Smooth muscle cell (in vitro differentiated cells): ENCODE data around the gene MRM2. TPM values are rescaled to one million over a fixed set of nuclear protein-coding genes. Genes with fewer than 3 reads are reported as not detected.
"Not testable (repeated sequence)": the region's sequence is repeated elsewhere in the genome, so short reads cannot be mapped to it uniquely, and the experiment has no call there.

Experiments used
- DNase-seq: peaks from one replicate; lab custom pipeline; 2025; ENCODE audit not compliant: unreplicated experiment; lab: John Stamatoyannopoulos, UW
- H2AFZ ChIP-seq: fragments of 200-600 bp; sonication (generic); 2 replicates; pipeline ENCODE4 v1.6.0; 2016; ENCODE audit warnings: antibody characterized with exemption, low read depth, mild to moderate bottlenecking
- H3F3A ChIP-seq: fragments of 200-600 bp; sonication (generic); 2 replicates; pipeline ENCODE4 v1.6.0; 2017; ENCODE audit warnings: antibody characterized with exemption, low read depth
- H3K27ac ChIP-seq: fragments of 200-600 bp; sonication (generic); 2 replicates; pipeline ENCODE4 v1.5.1; 2016; ENCODE audit warnings: low read depth, mild to moderate bottlenecking
- H3K27me3 ChIP-seq: fragments of 200-600 bp; sonication (generic); 2 replicates; pipeline ENCODE4 v1.6.1; 2016; ENCODE audit warnings: low read depth, mild to moderate bottlenecking
- H3K36me3 ChIP-seq: fragments of 200-600 bp; sonication (generic); 2 replicates; pipeline ENCODE4 v1.5.1; 2016; ENCODE audit warnings: low read depth
- H3K4me1 ChIP-seq: fragments of 200-600 bp; sonication (generic); 2 replicates; pipeline ENCODE4 v1.5.1; 2016; ENCODE audit warnings: low read depth
- H3K4me2 ChIP-seq: fragments of 200-600 bp; sonication (generic); 2 replicates; pipeline ENCODE4 v1.6.0; 2016; ENCODE audit warnings: mild to moderate bottlenecking
- H3K4me3 ChIP-seq: fragments of 200-600 bp; sonication (generic); 2 replicates; pipeline ENCODE4 v1.5.1; 2016; ENCODE audit warnings: mild to moderate bottlenecking
- H3K79me2 ChIP-seq: fragments of 200-600 bp; sonication (generic); 2 replicates; pipeline ENCODE4 v1.6.0; 2016; ENCODE audit warnings: low read depth, mild to moderate bottlenecking
- H3K9ac ChIP-seq: fragments of 200-600 bp; sonication (generic); 2 replicates; pipeline ENCODE4 v1.6.0; 2016; ENCODE audit warnings: low read depth
- H3K9me3 ChIP-seq: fragments of 200-600 bp; sonication (generic); replicated peaks from 2 replicates; pipeline ENCODE4 v1.5.1; 2016; ENCODE audit warnings: low read depth
- H4K20me1 ChIP-seq: fragments of 200-600 bp; sonication (generic); 2 replicates; pipeline ENCODE4 v1.6.0; 2016; ENCODE audit warnings: low read depth
- WGBS: methylation state at CpG from one replicate; pipeline ENCODE4 v1.1.7; 2016; ENCODE audit warnings: low lambda C conversion rate; 5-methylcytosine and 5-hydroxymethylcytosine counted together
- polyA plus RNA-seq: library from polyadenylated mRNA; unstranded; fragments of >200 nt; fragmentation: Nextera tagmentation; extraction: Ambion mirVana; gene quantifications from 2 replicates; pipeline ENCODE4 v1.2.1, GENCODE V29; 2016
- total RNA-seq: library from RNA; depleted of rRNA; stranded (reverse); fragments of >200 nt; gene quantifications from 2 replicates; pipeline ENCODE4 v1.2.3, GENCODE V29; 2014
- TF ChIP-seq, protein P1 (sequence below): fragments of 200-600 bp; sonication (generic); IDR thresholded peaks from 2 replicates; pipeline ENCODE4 v1.5.1; 2017; ENCODE audit warnings: borderline replicate concordance, mild to moderate bottlenecking, antibody characterized with exemption; ENCODE audit not compliant: insufficient read depth, poor library complexity, severe bottlenecking

The MRM2 gene
- total and polyA plus RNA-seq, 2 experiments from 2014 or later = 17.1 to 30.8 TPM

DNA sequence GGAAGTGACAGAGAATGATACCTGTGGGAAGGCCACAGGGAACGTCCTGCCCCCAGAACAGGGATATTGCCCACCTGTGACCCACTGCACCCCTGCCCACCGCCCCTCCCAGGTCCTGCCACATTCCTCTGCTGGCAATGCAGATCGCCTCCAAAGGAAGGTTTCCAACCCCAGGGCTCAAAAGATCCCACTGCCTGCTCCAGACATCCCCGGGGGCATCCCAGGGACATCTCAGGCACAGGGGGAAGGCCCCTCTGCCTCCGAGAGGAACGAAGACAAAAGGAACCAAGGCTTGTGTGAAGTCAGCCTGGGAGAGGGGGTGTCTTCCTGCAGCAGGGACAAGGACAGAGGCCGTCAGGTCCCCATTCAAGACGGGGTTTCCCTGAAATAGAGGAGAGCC, 28.5 kb upstream of the MRM2 start:
- TF ChIP-seq, protein P1, sequence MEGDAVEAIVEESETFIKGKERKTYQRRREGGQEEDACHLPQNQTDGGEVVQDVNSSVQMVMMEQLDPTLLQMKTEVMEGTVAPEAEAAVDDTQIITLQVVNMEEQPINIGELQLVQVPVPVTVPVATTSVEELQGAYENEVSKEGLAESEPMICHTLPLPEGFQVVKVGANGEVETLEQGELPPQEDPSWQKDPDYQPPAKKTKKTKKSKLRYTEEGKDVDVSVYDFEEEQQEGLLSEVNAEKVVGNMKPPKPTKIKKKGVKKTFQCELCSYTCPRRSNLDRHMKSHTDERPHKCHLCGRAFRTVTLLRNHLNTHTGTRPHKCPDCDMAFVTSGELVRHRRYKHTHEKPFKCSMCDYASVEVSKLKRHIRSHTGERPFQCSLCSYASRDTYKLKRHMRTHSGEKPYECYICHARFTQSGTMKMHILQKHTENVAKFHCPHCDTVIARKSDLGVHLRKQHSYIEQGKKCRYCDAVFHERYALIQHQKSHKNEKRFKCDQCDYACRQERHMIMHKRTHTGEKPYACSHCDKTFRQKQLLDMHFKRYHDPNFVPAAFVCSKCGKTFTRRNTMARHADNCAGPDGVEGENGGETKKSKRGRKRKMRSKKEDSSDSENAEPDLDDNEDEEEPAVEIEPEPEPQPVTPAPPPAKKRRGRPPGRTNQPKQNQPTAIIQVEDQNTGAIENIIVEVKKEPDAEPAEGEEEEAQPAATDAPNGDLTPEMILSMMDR = no peak
- H3K9me3 ChIP-seq = no peaks in the 10 kb centered on the region
- no peak overlapping the region for H2AFZ ChIP-seq
- no peaks in the 10 kb centered on the region for H3K27me3 ChIP-seq
- 90% methylated on average over 8 of the region's 8 CpGs for WGBS
- no peak overlapping the region for H3K4me2 ChIP-seq
- no peak overlapping the region for H3K4me3 ChIP-seq
- peaks cover 16% of the 10 kb centered on the region for H3K4me1 ChIP-seq
- H4K20me1 ChIP-seq = no peaks in the 10 kb centered on the region
- no peaks in the 10 kb centered on the region for H3F3A ChIP-seq
- DNase-seq = no peak
- H3K27ac ChIP-seq = no peak overlapping the region
- no peaks in the 10 kb centered on the region for H3K79me2 ChIP-seq
- no peak overlapping the region for H3K9ac ChIP-seq
- no peaks in the 10 kb centered on the region for H3K36me3 ChIP-seq

DNA sequence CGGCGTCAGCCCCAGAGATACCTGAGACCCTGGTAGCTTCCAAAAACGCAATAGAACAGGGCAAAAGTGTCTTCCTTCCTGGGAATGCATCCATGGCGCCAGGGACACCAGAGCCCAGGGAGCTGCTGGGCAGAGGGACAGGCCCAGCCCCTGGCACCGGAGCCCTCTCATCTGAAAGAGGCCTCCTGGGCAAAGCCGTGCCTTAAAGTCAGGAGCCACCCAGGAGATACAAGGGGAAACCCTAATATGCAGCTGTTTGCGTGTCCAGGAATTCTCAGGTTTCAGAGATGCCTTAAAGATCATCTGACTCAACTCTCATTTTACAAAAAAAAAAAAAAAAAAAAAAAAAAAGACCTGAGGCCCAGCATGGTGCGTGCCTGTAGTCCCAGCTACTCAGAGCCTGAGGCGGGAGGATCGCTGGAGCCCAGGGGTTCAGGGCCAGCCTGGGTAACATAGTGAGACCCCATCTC, 28.0 kb upstream of the MRM2 start:
- no peak for DNase-seq
- H3K79me2 ChIP-seq = no peaks in the 10 kb centered on the region
- no peaks in the 10 kb centered on the region for H3K36me3 ChIP-seq
- no peak overlapping the region for H3K4me2 ChIP-seq
- H3K27me3 ChIP-seq = no peaks in the 10 kb centered on the region
- H2AFZ ChIP-seq = no peak overlapping the region
- no peaks in the 10 kb centered on the region for H3F3A ChIP-seq
- peaks cover 16% of the 10 kb centered on the region for H3K4me1 ChIP-seq
- H3K9me3 ChIP-seq = no peaks in the 10 kb centered on the region
- TF ChIP-seq, protein P1 = no peak
- H3K9ac ChIP-seq = no peak overlapping the region
- H3K27ac ChIP-seq = no peak overlapping the region
- 86% methylated on average over 10 of the region's 10 CpGs for WGBS
- no peak overlapping the region for H3K4me3 ChIP-seq
- H4K20me1 ChIP-seq = no peaks in the 10 kb centered on the region

DNA sequence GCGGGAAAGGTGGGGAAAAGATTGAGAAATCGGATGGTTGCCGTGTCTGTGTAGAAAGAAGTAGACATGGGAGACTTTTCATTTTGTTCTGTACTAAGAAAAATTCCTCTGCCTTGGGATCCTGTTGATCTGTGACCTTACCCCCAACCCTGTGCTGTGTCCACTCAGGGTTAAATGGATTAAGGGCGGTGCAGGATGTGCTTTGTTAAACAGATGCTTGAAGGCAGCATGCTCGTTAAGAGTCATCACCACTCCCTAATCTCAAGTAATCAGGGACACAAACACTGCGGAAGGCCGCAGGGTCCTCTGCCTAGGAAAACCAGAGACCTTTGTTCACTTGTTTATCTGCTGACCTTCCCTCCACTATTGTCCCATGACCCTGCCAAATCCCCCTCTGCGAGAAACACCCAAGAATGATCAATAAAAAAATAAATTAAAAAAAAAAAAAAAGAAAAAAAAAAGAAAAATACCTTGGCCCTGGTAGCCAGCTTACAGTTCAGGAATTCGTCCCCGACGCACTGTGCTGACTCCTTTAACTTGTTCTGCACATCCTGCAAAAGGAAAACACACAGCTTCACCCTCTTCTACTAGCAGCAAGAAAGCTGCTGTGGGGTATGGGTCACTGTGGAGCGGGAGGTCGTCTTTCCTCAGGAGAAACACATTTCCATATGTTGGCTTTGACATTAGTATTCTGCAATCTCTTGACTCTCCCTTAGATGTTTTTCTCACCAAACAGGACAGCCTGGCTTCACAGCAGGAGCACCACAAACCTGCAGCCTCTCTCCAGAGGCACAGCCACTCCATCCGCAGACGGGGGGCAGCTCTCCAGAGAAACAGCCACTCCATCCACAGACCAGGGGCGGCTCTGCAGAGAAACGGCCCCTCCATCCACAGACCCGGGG, 27.3 kb upstream of the MRM2 start:
- not testable (repeated sequence) for H3K79me2 ChIP-seq, H3K4me2 ChIP-seq
- WGBS = 70% methylated on average over 11 of the region's 18 CpGs

DNA sequence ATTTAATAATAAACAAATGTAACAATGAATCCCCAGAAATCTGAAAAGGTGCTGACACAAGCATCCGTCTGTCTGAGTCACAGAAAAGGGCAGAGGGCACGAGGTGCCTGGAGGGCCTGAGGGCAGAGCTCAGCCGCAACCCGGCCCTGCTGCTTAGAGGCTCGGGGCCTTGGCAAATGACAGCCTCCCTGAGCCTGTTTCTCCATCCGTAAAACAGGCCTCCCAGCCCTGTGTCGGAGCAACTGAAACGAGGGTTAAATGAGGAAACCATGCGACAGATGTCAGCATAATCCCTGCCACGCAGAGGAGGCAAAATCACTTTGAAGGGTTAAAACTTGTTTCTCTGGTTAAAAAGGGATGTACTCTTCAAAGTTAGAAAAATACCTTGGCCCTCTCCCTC, 24.9 kb upstream of the MRM2 start:
- Histone ChIP-seq H4K20me1 (no peaks in the 10 kb centered on the region), H3K36me3 (no peaks in the 10 kb centered on the region), H3F3A (no peaks in the 10 kb centered on the region), H3K4me3 (no peak overlapping the region), H3K27me3 (no peaks in the 10 kb centered on the region), H3K79me2 (no peaks in the 10 kb centered on the region), H3K4me1 (peaks cover 16% of the 10 kb centered on the region), H3K27ac (no peak overlapping the region), H3K4me2 (no peak overlapping the region), H2AFZ (no peak overlapping the region), H3K9ac (no peak overlapping the region), H3K9me3 (no peaks in the 10 kb centered on the region)
- DNase-seq = no peak
- WGBS = 65% methylated on average over 10 of the region's 10 CpGs
- TF ChIP-seq, protein P1 = no peak

More for the DNA sequence above, 27.3 kb upstream of the MRM2 start:
- peaks cover 16% of the 10 kb centered on the region for H3K4me1 ChIP-seq
- not testable (repeated sequence) for H3K27ac ChIP-seq, H3K27me3 ChIP-seq, H3K9ac ChIP-seq, H4K20me1 ChIP-seq, H3K4me3 ChIP-seq, DNase-seq, H3K36me3 ChIP-seq, H3K9me3 ChIP-seq, H2AFZ ChIP-seq, H3F3A ChIP-seq
